Neuronal stem cell (in vitro differentiated cells): ENCODE data around the gene FAM174A. TPM values are rescaled to one million over a fixed set of nuclear protein-coding genes. Genes with fewer than 3 reads are reported as not detected.

ENCODE experiments used
- DNase-seq: peaks from one replicate; pipeline ENCODE4 v3.0.0-alpha.2; 2013; ENCODE audit warnings: low spot score
- H2AFZ ChIP-seq: one replicate; pipeline ENCODE4 v1.6.1; 2013; ENCODE audit warnings: mild to moderate bottlenecking, low read length, inconsistent platforms
- H2AK5ac ChIP-seq: 2 replicates; pipeline ENCODE4 v1.6.1; 2013; ENCODE audit warnings: low read depth, mild to moderate bottlenecking, inconsistent platforms, low read length, moderate library complexity, mixed read lengths
- H2BK120ac ChIP-seq: 2 replicates; pipeline ENCODE4 v1.6.1; 2013; ENCODE audit warnings: low read depth, mild to moderate bottlenecking, inconsistent platforms, low read length, moderate library complexity, mixed read lengths
- H2BK12ac ChIP-seq: one replicate; pipeline ENCODE4 v1.6.1; 2013; ENCODE audit warnings: low read length, inconsistent platforms
- H2BK15ac ChIP-seq: 2 replicates; pipeline ENCODE4 v1.6.1; 2013; ENCODE audit warnings: mild to moderate bottlenecking, low read length, inconsistent platforms, mixed read lengths
- H2BK5ac ChIP-seq: one replicate; pipeline ENCODE4 v1.6.1; 2013; ENCODE audit warnings: inconsistent platforms, mild to moderate bottlenecking, low read length, moderate library complexity
- H3K14ac ChIP-seq: one replicate; pipeline ENCODE4 v1.6.1; 2013; ENCODE audit warnings: low read length, inconsistent platforms
- H3K18ac ChIP-seq: 2 replicates; pipeline ENCODE4 v1.6.1; 2013; ENCODE audit warnings: low read length, inconsistent platforms
- H3K23ac ChIP-seq: 2 replicates; pipeline ENCODE4 v1.6.1; 2013; ENCODE audit warnings: low read depth, mild to moderate bottlenecking, mixed read lengths, low read length, inconsistent platforms; ENCODE audit not compliant: poor library complexity
- H3K27ac ChIP-seq: replicated peaks from 3 replicates; pipeline ENCODE4 v1.5.1; 2013; ENCODE audit warnings: low read length, inconsistent platforms
- H3K27me3 ChIP-seq, 3 experiments: 2 replicates each; pipeline ENCODE4 v1.6.1; 2013; ENCODE audit warnings: low read length in 3 of 3, mild to moderate bottlenecking in 2 of 3, inconsistent platforms in 1 of 3, low read depth in 1 of 3, mixed read lengths in 1 of 3, moderate library complexity in 1 of 3; ENCODE audit not compliant: control insufficient read depth in 3 of 3, insufficient read depth in 3 of 3
- H3K36me3 ChIP-seq, 2 donors: replicated peaks in 1 of 2; 2 replicates each; pipeline ENCODE4 v1.6.1; 2013; ENCODE audit warnings: low read length in 2 of 2; ENCODE audit not compliant: control insufficient read depth in 2 of 2, insufficient read depth in 2 of 2
- H3K4ac ChIP-seq: 2 replicates; pipeline ENCODE4 v1.6.1; 2013; ENCODE audit warnings: inconsistent platforms, mild to moderate bottlenecking, low read length, moderate library complexity
- H3K4me1 ChIP-seq, 2 donors: 1 replicate in 1 of 2; 2 replicates in 1 of 2; pipeline ENCODE4 v1.6.1; 2013; ENCODE audit warnings: low read length in 2 of 2, low read depth in 1 of 2; ENCODE audit not compliant: control insufficient read depth in 2 of 2, insufficient read depth in 1 of 2
- H3K4me2 ChIP-seq: one replicate; pipeline ENCODE4 v1.6.1; 2013; ENCODE audit warnings: mild to moderate bottlenecking, low read length, inconsistent platforms; ENCODE audit not compliant: insufficient read depth, poor library complexity, severe bottlenecking
- H3K4me3 ChIP-seq, 2 donors: 2 replicates each; pipeline ENCODE4 v1.5.1; 2013; ENCODE audit warnings: low read length in 2 of 2, mild to moderate bottlenecking in 2 of 2, inconsistent platforms in 1 of 2, moderate library complexity in 1 of 2
- H3K79me1 ChIP-seq: one replicate; pipeline ENCODE4 v1.6.1; 2013; ENCODE audit warnings: low read depth, mild to moderate bottlenecking, inconsistent platforms, low read length, moderate library complexity
- H3K9ac ChIP-seq: one replicate; pipeline ENCODE4 v1.6.1; 2013; ENCODE audit warnings: mild to moderate bottlenecking, low read depth, low read length, inconsistent platforms; ENCODE audit not compliant: poor library complexity
- H3K9me3 ChIP-seq, 2 donors: replicated peaks in 1 of 2; 2 replicates each; pipeline versions ENCODE3 to v1.6.1; 2013; ENCODE audit warnings: low read length in 2 of 2, mild to moderate bottlenecking in 2 of 2, inconsistent platforms in 1 of 2, low read depth in 1 of 2, mixed read lengths in 1 of 2, moderate library complexity in 1 of 2; ENCODE audit not compliant: control insufficient read depth in 2 of 2, insufficient read depth in 1 of 2
- H4K8ac ChIP-seq: one replicate; pipeline ENCODE4 v1.6.1; 2013; ENCODE audit warnings: low read depth, mild to moderate bottlenecking, inconsistent platforms, low read length, moderate library complexity
- H4K91ac ChIP-seq: one replicate; pipeline ENCODE4 v1.6.1; 2013; ENCODE audit warnings: low read length, low read depth, mild to moderate bottlenecking, inconsistent platforms; ENCODE audit not compliant: poor library complexity
- WGBS, 2 donors: extraction: QIAGEN DNeasy Blood & Tissue Kit; methylation state at CpG; one replicate each; pipeline ENCODE4 v1.1.7; 2013; ENCODE audit warnings: missing lambda C conversion rate in 2 of 2, mixed read lengths in 1 of 2; ENCODE audit not compliant: insufficient read length in 2 of 2, insufficient replicate concordance in 1 of 2; ENCODE audit errors: extremely low coverage in 2 of 2; 5-methylcytosine and 5-hydroxymethylcytosine counted together
- polyA plus RNA-seq, 2 experiments: library from polyadenylated mRNA; stranded (reverse); fragments of 200-250 nt; gene quantifications; one replicate each; pipeline ENCODE4 v1.2.3, GENCODE V29; 2013

The FAM174A gene
- polyA plus RNA-seq (2013, experiment 1 of 2), result 4.1 TPM
- 4.5 TPM for polyA plus RNA-seq (2013, experiment 2 of 2)

DNA sequence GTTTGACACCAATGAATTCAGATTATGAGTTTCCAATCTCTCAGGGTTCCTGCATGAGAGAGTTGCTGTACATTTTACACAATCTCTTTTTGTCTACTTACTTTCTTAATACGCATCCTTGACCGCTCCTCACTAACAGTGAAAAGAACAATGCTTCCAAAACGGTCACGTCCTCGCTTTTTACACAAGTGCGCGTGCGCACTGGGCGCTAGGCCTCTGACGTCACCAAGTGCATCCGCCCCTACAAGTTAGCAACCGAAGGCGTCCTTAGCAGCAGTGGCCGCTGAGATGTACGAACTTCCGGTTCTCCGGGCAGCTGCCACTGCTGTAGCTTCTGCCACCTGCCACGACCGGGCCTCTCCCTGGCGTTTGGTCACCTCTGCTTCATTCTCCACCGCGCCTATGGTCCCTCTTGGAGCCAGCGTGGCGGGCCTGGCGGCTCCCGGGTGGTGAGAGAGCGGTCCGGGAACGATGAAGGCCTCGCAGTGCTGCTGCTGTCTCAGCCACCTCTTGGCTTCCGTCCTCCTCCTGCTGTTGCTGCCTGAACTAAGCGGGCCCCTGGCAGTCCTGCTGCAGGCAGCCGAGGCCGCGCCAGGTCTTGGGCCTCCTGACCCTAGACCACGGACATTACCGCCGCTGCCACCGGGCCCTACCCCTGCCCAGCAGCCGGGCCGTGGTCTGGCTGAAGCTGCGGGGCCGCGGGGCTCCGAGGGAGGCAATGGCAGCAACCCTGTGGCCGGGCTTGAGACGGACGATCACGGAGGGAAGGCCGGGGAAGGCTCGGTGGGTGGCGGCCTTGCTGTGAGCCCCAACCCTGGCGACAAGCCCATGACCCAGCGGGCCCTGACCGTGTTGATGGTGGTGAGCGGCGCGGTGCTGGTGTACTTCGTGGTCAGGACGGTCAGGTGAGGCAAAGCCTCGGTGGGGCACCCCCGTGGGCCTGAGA lies at the start of gene FAM174A:
Gene FAM174A, plus strand, starts transcription at position 315 of the 946 bp plus-strand sequence. Its CDS starts 157 bp downstream, at position 472.
- peak within 1 kb of the TSS; percentile 82 for H3K18ac ChIP-seq
- H3K27me3 ChIP-seq, result no peaks in the 10 kb centered on the region
- peak within 1 kb of the TSS; percentile 96 for H2AFZ ChIP-seq
- H3K9ac ChIP-seq, result peak within 1 kb of the TSS; percentile 92
- no CpG with 5 or more reads among the region's 62 CpGs for WGBS, 2 donors
- H3K4ac ChIP-seq, result no peak within 1 kb of the TSS
- peak within 1 kb of the TSS; percentile 57 for H2BK5ac ChIP-seq
- peak; percentile 95 for DNase-seq
- H3K23ac ChIP-seq, result peak within 1 kb of the TSS; percentile 59
- H3K4me3 ChIP-seq, result peak within 1 kb of the TSS; percentile 83 to 93
- H4K91ac ChIP-seq, result no peak within 1 kb of the TSS
- H3K4me2 ChIP-seq, result peak within 1 kb of the TSS; percentile 96
- H2BK120ac ChIP-seq, result no peak within 1 kb of the TSS
- H2AK5ac ChIP-seq, result no peak within 1 kb of the TSS
- peaks cover 0 to 2% of the 10 kb centered on the region in 2 donors for H3K4me1 ChIP-seq
- no peaks in the 10 kb centered on the region for H3K36me3 ChIP-seq
- no peak within 1 kb of the TSS for H3K27ac ChIP-seq
- peaks cover 3 to 18% of the 10 kb centered on the region in 2 donors for H3K9me3 ChIP-seq
- H2BK12ac ChIP-seq, result no peak within 1 kb of the TSS
- H3K79me1 ChIP-seq, result peaks cover 5% of the 10 kb centered on the region
- H3K14ac ChIP-seq, result peak within 1 kb of the TSS; percentile 73
- peak within 1 kb of the TSS; percentile 9 for H4K8ac ChIP-seq
- H2BK15ac ChIP-seq, result no peak within 1 kb of the TSS

DNA sequence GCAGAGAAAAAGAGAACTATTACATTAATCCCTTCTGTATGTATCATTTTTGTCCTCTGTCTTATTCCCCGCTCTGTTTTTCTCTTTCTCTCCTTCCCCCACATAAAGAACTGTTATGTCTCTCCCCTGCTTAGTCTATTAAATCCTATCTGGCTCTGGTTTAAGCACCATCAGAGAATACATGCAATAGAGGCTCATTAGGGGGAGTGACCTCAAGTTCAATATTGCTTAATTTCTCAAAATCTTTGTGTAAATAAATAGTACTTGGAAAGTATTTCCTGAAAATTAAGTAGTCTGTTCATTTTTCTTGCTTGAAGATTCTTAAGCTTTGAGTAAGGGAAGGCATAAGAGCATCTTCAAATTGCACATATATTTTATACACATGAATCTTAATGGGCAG lies 41.2 kb upstream of the FAM174A start:
- H3K27me3 ChIP-seq, result no peaks in the 10 kb centered on the region
- no peak overlapping the region for H3K4ac ChIP-seq
- DNase-seq, result no peak
- H3K14ac ChIP-seq, result no peak overlapping the region
- H4K91ac ChIP-seq, result no peak overlapping the region
- no peak overlapping the region for H2AFZ ChIP-seq
- H2BK12ac ChIP-seq, result no peak overlapping the region
- H3K4me2 ChIP-seq, result no peak overlapping the region
- H3K23ac ChIP-seq, result no peak overlapping the region
- peaks cover 0 to 5% of the 10 kb centered on the region in 2 donors for H3K9me3 ChIP-seq
- H3K79me1 ChIP-seq, result no peaks in the 10 kb centered on the region
- no peak overlapping the region for H2BK15ac ChIP-seq
- H3K9ac ChIP-seq, result no peak overlapping the region
- WGBS, 2 donors, result no CpG with 5 or more reads among the region's 1 CpG
- H3K4me1 ChIP-seq, result no peaks in the 10 kb centered on the region
- no peak overlapping the region for H2BK120ac ChIP-seq
- no peak overlapping the region for H3K27ac ChIP-seq
- H2AK5ac ChIP-seq, result no peak overlapping the region
- H3K36me3 ChIP-seq, result no peaks in the 10 kb centered on the region
- H4K8ac ChIP-seq, result no peak overlapping the region
- no peak overlapping the region for H3K18ac ChIP-seq
- no peak overlapping the region for H2BK5ac ChIP-seq
- H3K4me3 ChIP-seq, result no peak overlapping the region

DNA sequence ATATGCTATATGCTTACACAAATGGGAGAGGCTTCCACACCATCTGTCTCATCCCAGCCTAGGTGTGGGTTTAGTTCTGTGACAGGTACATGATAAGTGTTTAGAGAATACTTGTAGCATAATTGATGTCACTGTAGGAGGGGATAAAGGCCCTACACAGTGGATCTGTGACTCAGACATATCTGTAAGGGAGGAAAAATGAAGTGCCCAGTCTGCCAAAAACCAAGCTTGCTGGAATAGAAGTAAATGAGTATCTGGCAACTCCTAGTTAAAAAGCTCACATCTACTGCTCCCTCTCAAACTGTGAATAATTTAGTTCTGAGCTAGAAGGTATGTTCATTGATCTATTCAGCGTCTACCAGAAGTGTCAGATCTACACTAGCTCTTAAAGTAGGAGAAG lies 38.9 kb upstream of the FAM174A start:
- no peak for DNase-seq
- no peak overlapping the region for H2BK12ac ChIP-seq
- H4K91ac ChIP-seq, result no peak overlapping the region
- H3K79me1 ChIP-seq, result no peaks in the 10 kb centered on the region
- no peak overlapping the region for H3K18ac ChIP-seq
- no peak overlapping the region for H3K27ac ChIP-seq
- H4K8ac ChIP-seq, result no peak overlapping the region
- H3K4me3 ChIP-seq, result no peak overlapping the region
- H3K4ac ChIP-seq, result no peak overlapping the region
- no peak overlapping the region for H3K14ac ChIP-seq
- no peaks in the 10 kb centered on the region for H3K36me3 ChIP-seq
- no peaks in the 10 kb centered on the region for H3K9me3 ChIP-seq
- H2AFZ ChIP-seq, result no peak overlapping the region
- H2BK5ac ChIP-seq, result no peak overlapping the region
- H3K9ac ChIP-seq, result no peak overlapping the region
- no peaks in the 10 kb centered on the region for H3K4me1 ChIP-seq
- H3K23ac ChIP-seq, result no peak overlapping the region
- H3K4me2 ChIP-seq, result no peak overlapping the region
- no peaks in the 10 kb centered on the region for H3K27me3 ChIP-seq
- H2BK120ac ChIP-seq, result no peak overlapping the region
- H2AK5ac ChIP-seq, result no peak overlapping the region
- no CpG with 5 or more reads among the region's 1 CpG for WGBS, 2 donors
- no peak overlapping the region for H2BK15ac ChIP-seq

DNA sequence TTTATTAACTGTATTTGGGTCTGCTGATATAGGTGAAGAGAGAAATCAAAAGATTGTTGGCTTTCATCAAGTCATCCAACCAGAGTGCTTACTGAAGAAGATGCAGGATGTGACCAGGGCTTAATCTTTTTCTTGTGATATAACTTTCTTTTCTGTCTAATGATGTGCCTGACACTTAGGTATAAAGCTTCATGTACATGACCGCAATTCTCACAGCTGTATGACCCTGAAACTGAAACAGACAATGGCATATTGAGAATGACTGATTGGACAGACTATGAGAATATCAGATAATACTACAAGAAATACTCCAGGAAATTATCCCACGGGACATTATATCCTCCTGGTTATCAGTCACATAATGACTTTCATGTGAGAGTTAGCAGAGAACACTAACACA lies 32.5 kb upstream of the FAM174A start:
- no peak overlapping the region for H3K27ac ChIP-seq
- H3K4me3 ChIP-seq, result no peak overlapping the region
- H4K8ac ChIP-seq, result no peak overlapping the region
- H3K23ac ChIP-seq, result no peak overlapping the region
- no peak overlapping the region for H3K14ac ChIP-seq
- H3K4me2 ChIP-seq, result no peak overlapping the region
- no peak for DNase-seq
- H3K27me3 ChIP-seq, result no peaks in the 10 kb centered on the region
- no peak overlapping the region for H2BK120ac ChIP-seq
- WGBS, 2 donors, result no CpG with 5 or more reads among the region's 2 CpGs
- H3K4ac ChIP-seq, result no peak overlapping the region
- no peaks in the 10 kb centered on the region for H3K4me1 ChIP-seq
- H2AK5ac ChIP-seq, result no peak overlapping the region
- H3K9ac ChIP-seq, result no peak overlapping the region
- no peak overlapping the region for H2BK12ac ChIP-seq
- no peak overlapping the region for H2BK15ac ChIP-seq
- H2AFZ ChIP-seq, result no peak overlapping the region
- no peaks in the 10 kb centered on the region for H3K36me3 ChIP-seq
- no peaks in the 10 kb centered on the region for H3K79me1 ChIP-seq
- no peak overlapping the region for H2BK5ac ChIP-seq
- H3K18ac ChIP-seq, result no peak overlapping the region
- no peak overlapping the region for H4K91ac ChIP-seq
- H3K9me3 ChIP-seq, result no peaks in the 10 kb centered on the region
